HUES48 (cell line): Measurements from ENCODE around the gene CCT3.
A peak's percentile ranks its signal among the peaks of the same experiment; 100 is the strongest.

Experiments used
- H3K27ac ChIP-seq: one replicate; pipeline ENCODE4 v1.7.0; 2013; ENCODE audit warnings: low read depth, low read length, inconsistent platforms
- H3K27me3 ChIP-seq: 2 replicates; pipeline ENCODE4 v1.6.1; 2013; ENCODE audit warnings: mild to moderate bottlenecking, low read length; ENCODE audit not compliant: control insufficient read depth, insufficient read depth
- H3K36me3 ChIP-seq: 2 replicates; pipeline ENCODE4 v1.6.1; 2013; ENCODE audit warnings: low read length; ENCODE audit not compliant: control insufficient read depth, insufficient read depth
- H3K4me1 ChIP-seq: 2 replicates; pipeline ENCODE4 v1.6.1; 2013; ENCODE audit warnings: mild to moderate bottlenecking, low read length; ENCODE audit not compliant: control insufficient read depth, insufficient read depth
- H3K4me3 ChIP-seq: 2 replicates; pipeline ENCODE4 v1.5.1; 2013; ENCODE audit warnings: mild to moderate bottlenecking, low read depth, low read length
- H3K9ac ChIP-seq: 2 replicates; pipeline ENCODE4 v1.6.1; 2013; ENCODE audit warnings: mild to moderate bottlenecking, low read depth, low read length, moderate library complexity
- H3K9me3 ChIP-seq: 2 replicates; pipeline ENCODE4 v1.6.1; 2013; ENCODE audit warnings: low read length; ENCODE audit not compliant: control insufficient read depth, insufficient read depth

CCT3 gene

DNA sequence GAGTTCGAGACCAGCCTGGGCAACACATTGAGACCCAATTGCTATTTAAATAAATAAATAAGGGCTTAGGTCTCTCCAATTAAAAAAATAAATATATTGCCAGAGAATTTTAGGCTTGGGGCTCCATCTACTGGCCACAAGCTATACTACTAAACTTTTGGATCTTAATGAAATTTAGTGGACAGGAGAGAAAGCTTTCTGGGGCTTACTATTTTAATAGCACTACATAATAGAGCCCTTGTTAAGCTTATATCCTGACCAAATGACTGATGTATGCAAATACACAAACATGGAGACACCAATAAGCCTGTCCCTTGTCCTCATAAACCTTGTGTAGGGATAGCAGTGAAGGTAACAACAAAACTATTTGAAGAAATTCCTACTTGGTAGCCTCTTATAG lies 18.4 kb downstream of the CCT3 start:
- Histone ChIP-seq H3K27me3 (no peaks in the 10 kb centered on the region), H3K9ac (no peak overlapping the region), H3K4me1 (no peaks in the 10 kb centered on the region), H3K9me3 (no peaks in the 10 kb centered on the region), H3K27ac (no peak overlapping the region), H3K4me3 (no peak overlapping the region), H3K36me3 (peaks cover 94% of the 10 kb centered on the region)

DNA sequence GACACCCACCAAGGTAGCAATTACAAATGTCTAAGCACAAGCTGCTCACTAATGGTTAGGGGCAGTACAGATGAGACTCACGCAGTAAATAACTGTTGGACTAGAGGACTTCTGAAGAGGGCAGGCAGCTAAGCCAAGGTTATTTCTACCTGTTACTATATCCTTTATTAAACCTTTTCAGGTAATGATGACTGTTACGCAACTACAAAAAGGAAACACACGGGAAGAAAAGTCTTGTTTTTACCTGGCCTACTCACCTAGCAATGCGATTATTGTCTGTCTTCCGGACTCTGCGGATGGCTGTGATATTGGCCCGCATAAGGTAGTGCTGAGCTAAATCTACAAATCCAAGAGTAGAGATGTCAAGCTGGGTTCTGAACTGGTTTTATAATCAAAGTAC lies 21.2 kb downstream of the CCT3 start:
- H3K36me3 ChIP-seq: peaks cover 95% of the 10 kb centered on the region
- H3K4me1 ChIP-seq: no peaks in the 10 kb centered on the region
- no peak overlapping the region for H3K9ac ChIP-seq
- no peak overlapping the region for H3K27ac ChIP-seq
- H3K9me3 ChIP-seq: no peaks in the 10 kb centered on the region
- H3K27me3 ChIP-seq: no peaks in the 10 kb centered on the region
- H3K4me3 ChIP-seq: no peak overlapping the region

DNA sequence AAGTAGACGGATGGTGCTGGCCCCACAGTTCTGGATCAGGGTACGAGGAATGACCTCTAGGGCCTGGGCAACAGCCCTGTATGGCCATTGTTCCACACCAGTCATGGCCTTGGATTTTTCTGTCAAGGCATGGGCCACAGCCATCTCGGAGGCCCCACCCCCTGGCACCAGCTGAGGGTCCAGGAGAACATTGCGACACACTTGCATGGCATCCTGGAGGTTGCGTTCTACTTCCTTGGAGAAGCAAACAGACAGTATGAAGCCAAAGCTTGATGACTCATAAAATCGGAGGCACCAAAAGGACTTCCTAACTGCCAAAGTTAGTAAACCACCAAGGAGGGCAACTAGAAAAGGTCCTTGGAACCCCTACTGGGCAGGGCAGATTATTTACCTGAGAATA lies 27.1 kb downstream of the CCT3 start:
- no peak overlapping the region for H3K9ac ChIP-seq
- no peaks in the 10 kb centered on the region for H3K27me3 ChIP-seq
- no peak overlapping the region for H3K4me3 ChIP-seq
- H3K27ac ChIP-seq: no peak overlapping the region
- H3K9me3 ChIP-seq: no peaks in the 10 kb centered on the region
- H3K36me3 ChIP-seq: peaks cover 91% of the 10 kb centered on the region
- H3K4me1 ChIP-seq: no peaks in the 10 kb centered on the region

DNA sequence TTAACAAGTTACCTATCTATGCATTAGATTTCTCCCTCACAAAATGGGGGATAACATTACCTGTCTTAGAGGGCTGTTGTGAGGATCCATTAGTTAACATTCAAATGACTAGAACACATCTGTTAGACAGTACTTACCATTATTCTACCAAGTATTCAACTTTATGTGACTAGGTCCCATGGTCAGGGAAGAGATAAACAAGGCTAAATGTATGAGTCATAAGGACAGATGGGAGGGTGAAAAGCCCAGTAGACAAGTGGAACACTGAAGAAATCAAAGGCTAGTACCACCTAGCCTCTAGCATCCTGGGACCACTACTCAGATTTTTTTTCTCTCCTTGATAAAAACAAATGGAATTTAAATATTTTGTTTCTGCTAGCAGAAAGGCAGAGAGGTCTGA lies 30.0 kb downstream of the CCT3 start:
- no peak overlapping the region for H3K4me3 ChIP-seq
- no peaks in the 10 kb centered on the region for H3K9me3 ChIP-seq
- H3K4me1 ChIP-seq: no peaks in the 10 kb centered on the region
- H3K27me3 ChIP-seq: no peaks in the 10 kb centered on the region
- no peak overlapping the region for H3K27ac ChIP-seq
- peaks cover 77% of the 10 kb centered on the region for H3K36me3 ChIP-seq
- H3K9ac ChIP-seq: no peak overlapping the region

DNA sequence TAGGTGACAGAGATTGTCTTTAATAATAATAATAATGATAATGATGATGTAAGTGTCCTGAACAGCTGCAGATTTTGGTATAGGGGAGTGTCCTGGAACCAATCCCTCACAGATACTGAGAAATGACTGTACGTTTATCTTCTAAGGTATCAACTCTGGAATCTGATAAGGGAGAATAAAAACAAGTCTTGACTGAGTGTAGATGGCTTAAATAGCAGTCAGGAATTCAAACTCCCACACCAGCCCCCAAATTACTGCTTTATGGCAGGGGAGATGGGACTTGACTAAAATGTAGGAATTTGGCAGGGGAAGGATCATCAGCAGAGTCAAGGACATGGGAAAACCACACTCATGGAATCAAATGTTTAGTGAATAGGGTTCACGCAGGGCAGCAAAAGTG lies 32.9 kb downstream of the CCT3 start:
- Histone ChIP-seq H3K36me3 (peaks cover 50% of the 10 kb centered on the region), H3K27me3 (no peaks in the 10 kb centered on the region), H3K9me3 (no peaks in the 10 kb centered on the region), H3K27ac (no peak overlapping the region), H3K9ac (no peak overlapping the region), H3K4me1 (no peaks in the 10 kb centered on the region), H3K4me3 (no peak overlapping the region)

DNA sequence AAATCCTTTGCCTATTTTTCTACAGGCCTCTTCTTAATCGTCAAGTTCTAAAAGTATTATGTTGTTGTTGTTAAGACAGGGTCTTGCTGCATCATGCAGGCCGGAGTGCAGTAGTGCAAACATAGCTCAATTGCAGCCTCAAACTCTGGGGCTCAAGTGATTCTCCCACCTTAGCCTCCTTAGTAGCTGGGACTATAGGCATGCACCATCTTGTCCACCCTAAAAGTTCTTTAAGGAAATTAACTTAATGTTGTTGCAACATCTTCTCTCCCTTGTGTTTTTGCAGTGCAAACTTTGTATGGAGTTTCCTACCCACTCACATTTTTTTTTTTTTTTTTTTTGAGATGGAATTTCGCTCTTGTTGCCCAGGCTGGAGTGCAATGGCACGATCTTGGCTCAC lies 34.9 kb downstream of the CCT3 start:
- Histone ChIP-seq H3K9ac (no peak overlapping the region), H3K27ac (no peak overlapping the region), H3K27me3 (no peaks in the 10 kb centered on the region), H3K9me3 (no peaks in the 10 kb centered on the region), H3K4me1 (no peaks in the 10 kb centered on the region), H3K4me3 (no peak overlapping the region), H3K36me3 (peaks cover 30% of the 10 kb centered on the region)

DNA sequence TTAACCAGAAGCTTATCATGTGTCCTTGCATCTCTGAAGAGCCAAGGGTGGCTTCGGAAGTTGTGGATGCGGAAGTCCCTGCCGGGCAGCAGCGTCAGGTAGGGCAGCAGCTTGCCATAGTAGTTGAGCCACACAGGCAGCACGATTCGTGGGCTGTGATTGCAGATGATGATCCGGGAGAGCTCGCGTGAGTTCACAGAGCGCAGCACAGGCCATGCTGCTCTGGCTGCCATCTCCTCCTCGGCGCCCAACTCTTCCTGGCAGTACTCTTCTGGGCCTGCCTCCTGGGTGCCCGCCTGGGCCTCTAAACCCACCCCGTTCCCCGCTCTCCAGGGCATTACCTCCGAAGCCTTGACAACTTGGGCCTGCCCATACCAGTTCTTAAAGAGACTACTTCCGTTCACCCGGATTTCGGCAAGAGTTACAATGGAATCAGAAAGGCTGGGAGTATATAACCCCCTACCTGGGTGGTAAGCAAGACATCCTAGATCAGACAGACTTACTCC lies 39.2 kb downstream of the CCT3 start, which contains the start of gene VHLL:
Gene VHLL (minus strand): TSS at position 456 of the 506 bp plus-strand sequence. CDS start 118 bp downstream, at position 338.
- Histone ChIP-seq H3K4me1 (no peaks in the 10 kb centered on the region), H3K4me3 (no peak within 1 kb of the TSS), H3K36me3 (0 out of 2 replicates have a peak, but pooled peaks cover 3% of the 10 kb centered on the region), H3K27me3 (no peaks in the 10 kb centered on the region), H3K27ac (no peak within 1 kb of the TSS), H3K9me3 (no peaks in the 10 kb centered on the region), H3K9ac (no peak within 1 kb of the TSS)

DNA sequence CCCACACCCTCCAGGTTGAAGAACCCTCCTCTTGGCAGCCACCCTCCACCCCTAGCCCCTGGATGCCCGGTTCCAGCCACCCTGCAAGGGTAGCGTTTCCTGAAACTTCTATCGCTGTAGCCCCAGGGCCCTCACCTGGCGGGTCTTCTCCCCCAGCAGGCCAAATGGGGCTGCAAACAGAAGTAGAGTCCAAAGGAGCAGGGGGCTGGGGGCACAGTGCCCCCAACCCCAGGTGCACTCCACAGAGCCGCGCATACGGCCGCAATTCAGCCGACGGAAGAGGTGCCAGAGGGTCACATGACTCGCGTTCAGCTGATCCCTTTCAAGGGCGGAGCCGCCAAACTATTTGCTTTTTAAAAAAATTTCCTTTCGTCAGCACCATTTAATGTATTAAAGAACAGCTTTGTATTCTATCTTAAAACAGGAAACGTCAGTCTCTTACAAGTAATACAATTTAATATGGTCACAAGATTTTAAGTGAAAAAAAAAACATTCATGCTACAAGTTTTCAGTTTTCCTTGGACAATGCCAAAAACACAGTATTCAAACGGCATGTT lies 42.6 kb downstream of the CCT3 start, which contains the start of gene GLMP:
Gene GLMP (minus strand): TSS at position 289 of the 557 bp plus-strand sequence. CDS start 34 bp downstream, at position 255.
- H3K9ac ChIP-seq: peak within 1 kb of the TSS; percentile 69; the same call in 1 of the 2 replicates
- no peaks in the 10 kb centered on the region for H3K27me3 ChIP-seq
- H3K36me3 ChIP-seq: peaks cover 12% of the 10 kb centered on the region
- no peaks in the 10 kb centered on the region for H3K4me1 ChIP-seq
- no peak within 1 kb of the TSS for H3K27ac ChIP-seq
- no peaks in the 10 kb centered on the region for H3K9me3 ChIP-seq
- peak within 1 kb of the TSS; percentile 89 for H3K4me3 ChIP-seq

DNA sequence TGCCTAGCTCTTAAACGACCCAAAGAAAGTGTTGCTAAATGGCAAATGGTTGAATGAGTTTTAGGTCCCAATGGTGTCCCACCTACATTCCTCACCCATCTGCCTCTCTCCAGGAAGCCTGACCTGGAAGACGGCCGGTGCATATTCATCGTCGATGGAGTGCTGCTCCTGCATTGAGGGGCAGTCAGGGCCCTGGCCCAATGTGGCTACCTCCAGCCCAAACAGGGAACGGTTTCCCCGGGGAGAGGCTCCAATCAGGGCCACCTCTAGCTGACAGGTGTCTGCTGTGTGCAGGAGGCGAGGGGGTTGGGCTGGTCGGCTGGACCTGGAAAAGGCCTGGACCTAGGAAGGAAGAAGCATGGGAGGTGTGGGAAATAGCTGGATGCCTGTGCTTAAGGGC lies 44.2 kb downstream of the CCT3 start:
- no peak overlapping the region for H3K27ac ChIP-seq
- H3K4me3 ChIP-seq: no peak overlapping the region
- H3K9me3 ChIP-seq: no peaks in the 10 kb centered on the region
- H3K27me3 ChIP-seq: no peaks in the 10 kb centered on the region
- no peaks in the 10 kb centered on the region for H3K4me1 ChIP-seq
- H3K36me3 ChIP-seq: peaks cover 12% of the 10 kb centered on the region
- H3K9ac ChIP-seq: no peak overlapping the region

DNA sequence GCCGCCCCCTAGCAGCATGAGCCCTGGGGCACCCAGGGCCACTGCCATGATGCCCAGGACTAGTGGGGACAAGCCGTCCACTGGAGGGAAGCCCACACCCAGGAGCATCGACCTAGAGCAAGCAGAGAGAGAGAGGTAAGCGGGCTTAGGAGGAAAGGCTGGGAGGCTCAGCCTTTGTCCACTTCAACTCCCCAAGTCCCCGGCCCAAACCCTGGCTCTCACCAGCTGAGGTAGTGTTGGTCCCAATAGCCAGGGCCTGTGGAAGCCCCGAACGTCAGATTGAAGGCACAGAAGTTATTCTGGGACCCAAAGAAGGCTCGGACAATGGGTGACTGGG lies 45.0 kb downstream of the CCT3 start:
- Histone ChIP-seq H3K4me3 (no peak overlapping the region), H3K36me3 (peaks cover 12% of the 10 kb centered on the region), H3K4me1 (no peaks in the 10 kb centered on the region), H3K9me3 (no peaks in the 10 kb centered on the region), H3K27ac (no peak overlapping the region), H3K9ac (no peak overlapping the region), H3K27me3 (no peaks in the 10 kb centered on the region)

DNA sequence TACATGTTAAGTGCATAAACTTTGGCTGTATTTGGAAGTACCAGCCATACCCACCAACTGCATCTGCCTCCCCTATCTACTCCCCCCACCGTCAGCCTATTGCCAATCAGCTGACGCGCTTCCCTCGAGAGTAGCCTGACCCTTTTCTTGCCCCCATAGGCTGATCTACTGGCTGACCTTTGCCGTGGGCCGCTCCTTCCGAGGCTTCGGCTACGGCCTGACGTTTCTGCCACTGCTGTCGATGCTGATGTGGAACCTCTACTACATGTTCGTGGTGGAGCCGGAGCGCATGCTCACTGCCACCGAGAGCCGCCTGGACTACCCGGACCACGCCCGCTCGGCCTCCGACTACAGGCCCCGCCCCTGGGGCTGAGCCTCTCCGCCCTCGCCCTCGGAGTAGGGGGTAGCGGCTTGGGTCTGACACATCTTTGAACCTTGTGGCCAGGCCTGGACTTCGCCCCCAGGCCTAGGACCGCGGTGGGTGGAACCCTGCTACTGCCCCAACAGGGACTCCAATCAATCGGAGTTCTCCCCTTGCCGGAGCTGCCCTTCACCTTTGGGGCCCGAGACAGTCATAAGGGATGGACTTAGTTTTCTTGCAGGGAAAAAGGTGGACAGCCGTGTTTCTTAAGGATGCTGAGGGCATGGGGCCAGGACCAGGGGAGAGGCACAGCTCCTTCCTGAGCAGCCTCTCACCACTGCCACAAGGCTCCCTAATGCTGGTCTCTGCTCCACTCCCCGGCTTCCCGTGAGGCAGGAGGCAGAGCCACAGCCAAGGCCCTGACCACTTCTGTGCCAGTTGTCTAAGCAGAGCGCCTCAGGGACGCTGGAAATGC lies 46.6 kb downstream of the CCT3 start:
- H3K9ac ChIP-seq: no peak overlapping the region
- H3K27ac ChIP-seq: peak overlapping the region; percentile 49
- H3K4me3 ChIP-seq: peak overlapping the region; percentile 72
- H3K4me1 ChIP-seq: no peaks in the 10 kb centered on the region
- H3K27me3 ChIP-seq: no peaks in the 10 kb centered on the region
- H3K9me3 ChIP-seq: no peaks in the 10 kb centered on the region
- H3K36me3 ChIP-seq: peaks cover 12% of the 10 kb centered on the region
